Sigmoid colon (tissue), 7 donors: ENCODE results near the gene SBK1. TPM values are rescaled to one million over a fixed set of nuclear protein-coding genes. Genes with fewer than 3 reads are reported as not detected.

Experiments
- DNase-seq: peaks from one replicate; pipeline ENCODE4 v3.0.0-alpha.2; 2019
- H3K27ac ChIP-seq, 4 donors: fragments of 200-600 bp; sonication (generic); one replicate each; pipeline ENCODE4 v1.5.1; 2016 to 2019; ENCODE audit warnings: mild to moderate bottlenecking in 1 of 4
- H3K27me3 ChIP-seq, 3 donors: fragments of 200-600 bp; sonication (generic); one replicate each; pipeline ENCODE4 v1.5.1; 2019; ENCODE audit warnings: mild to moderate bottlenecking in 1 of 3
- H3K36me3 ChIP-seq, 4 donors: fragments of 200-600 bp; sonication (generic); one replicate each; pipeline ENCODE4 v1.5.1; 2016 to 2019
- H3K4me1 ChIP-seq, 4 donors: fragments of 200-600 bp; sonication (generic); one replicate each; pipeline ENCODE4 v1.5.1; 2017 to 2019
- H3K4me3 ChIP-seq, 4 donors: fragments of 200-600 bp; sonication (generic); one replicate each; pipeline ENCODE4 v1.5.1; 2017 to 2019; ENCODE audit warnings: mild to moderate bottlenecking in 2 of 4, moderate library complexity in 1 of 4
- H3K9me3 ChIP-seq, 4 donors: fragments of 200-600 bp in 3 of 4; sonication (generic) in 3 of 4; one replicate each; pipeline versions ENCODE4 v1.5.1 to v1.6.1; 2013 to 2019
- CTCF ChIP-seq, 4 experiments: fragments of 450-650 bp in 3 of 4; fragments of 200-600 bp in 1 of 4; IDR thresholded peaks; one replicate each; pipeline ENCODE4 v1.5.1; 2016 to 2019; ENCODE audit warnings: antibody characterized with exemption in 4 of 4, mild to moderate bottlenecking in 3 of 4, moderate library complexity in 2 of 4
- EP300 ChIP-seq, 4 donors: sonication (generic); formaldehyde crosslinking; IDR thresholded peaks; one replicate each; pipeline ENCODE4 v1.6.1; 2017; ENCODE audit warnings: antibody characterized with exemption in 4 of 4
- POLR2A ChIP-seq, 2 donors: fragments of 450-650 bp; IDR thresholded peaks; one replicate each; pipeline ENCODE4 v1.6.1; 2016; ENCODE audit warnings: antibody characterized with exemption in 2 of 2, mild to moderate bottlenecking in 2 of 2, moderate library complexity in 2 of 2
- POLR2AphosphoS5 ChIP-seq, 4 donors: sonication (generic); formaldehyde crosslinking; IDR thresholded peaks; one replicate each; pipeline ENCODE4 v1.6.1; 2017; ENCODE audit warnings: antibody characterized with exemption in 4 of 4
- WGBS, 2 donors: extraction: QIAGEN DNeasy Blood & Tissue Kit; methylation state at CpG; one replicate each; pipeline ENCODE4 v1.1.7; 2013; 5-methylcytosine and 5-hydroxymethylcytosine counted together
- intact Hi-C: fragments of 100-400 bp; cut with DNase I; formaldehyde crosslinking; loops from one replicate; pipeline ENCODE4 v1.15.1; 2023
- polyA plus RNA-seq, 3 donors: library from polyadenylated mRNA; stranded (reverse); fragments of 200-250 nt; gene quantifications; one replicate each; pipeline ENCODE4 v1.2.3, GENCODE V29; 2013
- total RNA-seq, 4 donors: library from RNA; depleted of rRNA; stranded (reverse); fragments of >200 nt; gene quantifications; one replicate each; pipeline ENCODE4 v1.1.0, GENCODE V29; 2016
- donor health status: healthy with polysubstance abuse.
- donor health status: Bipolar disorder and iron deficiency.
- donor health status: healthy.

SBK1 gene
- total and polyA plus RNA-seq, 7 donors = under 0.01 to 1.3 (median 0.33) TPM; not detected in 2

- WGBS, 2 donors = 87 to 90% methylated on average over 6 of the region's 6 CpGs
- TF ChIP-seq POLR2AphosphoS5 (IDR thresholded peaks at IDR 0.05) (no peak), EP300 (IDR thresholded peaks at IDR 0.05) (no peak), CTCF (IDR thresholded peaks at IDR 0.05) (no peak), POLR2A (IDR thresholded peaks at IDR 0.05) (no peak)
- Histone ChIP-seq H3K27ac (no peak overlapping the region), H3K4me3 (no peak overlapping the region), H3K4me1 (peaks cover 0 to 15% (median 14%) of the 10 kb centered on the region in 4 donors), H3K27me3 (peaks cover 8 to 19% (median 9%) of the 10 kb centered on the region in 3 donors), H3K9me3 (no peaks in the 10 kb centered on the region), H3K36me3 (no peaks in the 10 kb centered on the region)
- intact Hi-C loops = no loop called here
- no peak for DNase-seq
Measured at GRCh38 chr16:28294201-28294600, 1.9 kb downstream of the SBK1 start.

GRCh38 chr16:28295276-28295675 lies 3.0 kb downstream of the SBK1 start:
- intact Hi-C loops = no loop called here
- Histone ChIP-seq H3K36me3 (no peaks in the 10 kb centered on the region), H3K4me1 (peaks cover 0 to 15% (median 14%) of the 10 kb centered on the region in 4 donors), H3K9me3 (no peaks in the 10 kb centered on the region), H3K27ac (no peak overlapping the region), H3K4me3 (no peak overlapping the region), H3K27me3 (peaks cover 8 to 19% (median 9%) of the 10 kb centered on the region in 3 donors)
- whole genome bisulfite sequencing, 2 donors = 82 to 85% methylated on average over 11 of the region's 11 CpGs
- TF ChIP-seq POLR2A (IDR thresholded peaks at IDR 0.05) = no peak
- no peak for TF ChIP-seq POLR2AphosphoS5 (IDR thresholded peaks at IDR 0.05)
- TF ChIP-seq CTCF (IDR thresholded peaks at IDR 0.05) = no peak
- no peak for DNase-seq

- TF ChIP-seq POLR2A (IDR thresholded peaks at IDR 0.05) (no peak), POLR2AphosphoS5 (IDR thresholded peaks at IDR 0.05) (no peak), CTCF (IDR thresholded peaks at IDR 0.05) (no peak), EP300 (IDR thresholded peaks at IDR 0.05) (no peak)
- Histone ChIP-seq H3K4me3 (no peak overlapping the region), H3K4me1 (peaks cover 0 to 11% (median 10%) of the 10 kb centered on the region in 4 donors), H3K27me3 (peaks cover 8 to 19% (median 9%) of the 10 kb centered on the region in 3 donors), H3K36me3 (no peaks in the 10 kb centered on the region), H3K9me3 (no peaks in the 10 kb centered on the region), H3K27ac (no peak overlapping the region)
- intact Hi-C loops = no loop called here
- DNase-seq = no peak
- 45 to 61% methylated on average over 2 of the region's 2 CpGs for WGBS, 2 donors
Measured at GRCh38 chr16:28297308-28297707, 5.0 kb downstream of the SBK1 start.

- intact Hi-C loops = no loop called here
Measured at GRCh38 chr16:28297784-28298510, 5.6 kb downstream of the SBK1 start.

More at GRCh38 chr16:28297784-28298510, 5.6 kb downstream of the SBK1 start:
- WGBS, 2 donors = 58 to 62% methylated on average over 11 of the region's 11 CpGs
- H3K27ac ChIP-seq = no peak overlapping the region
- no peak for TF ChIP-seq POLR2A (IDR thresholded peaks at IDR 0.05)
- no peak for TF ChIP-seq CTCF (IDR thresholded peaks at IDR 0.05)
- TF ChIP-seq EP300 (IDR thresholded peaks at IDR 0.05) = no peak
- TF ChIP-seq POLR2AphosphoS5 (IDR thresholded peaks at IDR 0.05) = no peak
- DNase-seq = no peak
- no peaks in the 10 kb centered on the region for H3K9me3 ChIP-seq
- peaks cover 0 to 6% (median 5%) of the 10 kb centered on the region in 4 donors for H3K4me1 ChIP-seq
- H3K36me3 ChIP-seq = no peaks in the 10 kb centered on the region
- no peak overlapping the region for H3K4me3 ChIP-seq
- H3K27me3 ChIP-seq = peaks cover 7 to 14% (median 7%) of the 10 kb centered on the region in 3 donors
